GM23338 (cell line): ENCODE data around the gene GNG10. TPM values are rescaled to one million over a fixed set of nuclear protein-coding genes. Genes with fewer than 3 reads are reported as not detected.

Experiments used
- ATAC-seq: fragments of 200-7000 bp; cut with Tn5 transposase; 3 replicates; pipeline ENCODE4 v1.9.1; 2020
- DNase-seq: peaks from one replicate; pipeline ENCODE4 v3.0.0-alpha.2; 2015; ENCODE audit warnings: low spot score
- H2AFZ ChIP-seq: fragments of 200-600 bp; sonication (generic); 2 replicates; pipeline ENCODE4 v1.8.0; 2016; ENCODE audit warnings: antibody characterized with exemption, mild to moderate bottlenecking, moderate library complexity
- H3F3A ChIP-seq: fragments of 200-600 bp; sonication (generic); replicated peaks from 2 replicates; pipeline ENCODE4 v1.8.0; 2017; ENCODE audit warnings: antibody characterized with exemption, mixed run types, low read depth
- H3K27ac ChIP-seq: fragments of 200-600 bp; sonication (generic); 2 replicates; pipeline ENCODE4 v1.6.1; 2016; ENCODE audit warnings: low read depth
- H3K27me3 ChIP-seq: fragments of 200-600 bp; sonication (generic); 2 replicates; pipeline ENCODE4 v1.8.0; 2016; ENCODE audit warnings: mild to moderate bottlenecking, mixed run types, moderate library complexity; ENCODE audit not compliant: insufficient read depth
- H3K36me3 ChIP-seq: fragments of 200-600 bp; sonication (generic); 2 replicates; pipeline ENCODE4 v1.8.0; 2016; ENCODE audit warnings: mild to moderate bottlenecking; ENCODE audit not compliant: insufficient read depth
- H3K4me1 ChIP-seq: fragments of 200-600 bp; sonication (generic); 2 replicates; pipeline ENCODE4 v1.8.0; 2016; ENCODE audit warnings: mild to moderate bottlenecking, moderate library complexity; ENCODE audit not compliant: insufficient read depth
- H3K4me2 ChIP-seq: fragments of 200-600 bp; sonication (generic); 2 replicates; pipeline ENCODE4 v1.7.1; 2017; ENCODE audit warnings: mixed run types
- H3K4me3 ChIP-seq: fragments of 200-600 bp; sonication (generic); 2 replicates; pipeline ENCODE4 v1.6.1; 2016; ENCODE audit warnings: mixed run types
- H3K79me2 ChIP-seq: fragments of 200-600 bp; sonication (generic); replicated peaks from 2 replicates; pipeline ENCODE4 v1.8.0; 2017; ENCODE audit warnings: mild to moderate bottlenecking; ENCODE audit not compliant: insufficient read depth
- H3K9me2 ChIP-seq: fragments of 200-600 bp; sonication (generic); 2 replicates; pipeline ENCODE4 v1.8.0; 2017; ENCODE audit not compliant: insufficient read depth
- H4K20me1 ChIP-seq: fragments of 200-600 bp; sonication (generic); replicated peaks from 2 replicates; pipeline ENCODE4 v1.8.0; 2017; ENCODE audit warnings: mild to moderate bottlenecking; ENCODE audit not compliant: insufficient read depth
- H3K27ac Mint-ChIP-seq: 2 replicates; pipeline ENCODE4 v1.8.0; 2020; ENCODE audit warnings: inconsistent platforms, mild to moderate bottlenecking, moderate library complexity, mixed read lengths
- H3K27me3 Mint-ChIP-seq: 3 replicates; pipeline ENCODE4 v1.8.0; 2022; ENCODE audit warnings: low read depth, mild to moderate bottlenecking, moderate library complexity, mixed read lengths, inconsistent platforms; ENCODE audit not compliant: insufficient read depth, poor library complexity
- H3K36me3 Mint-ChIP-seq: 3 replicates; pipeline ENCODE4 v1.8.0; 2021; ENCODE audit warnings: low read depth, mild to moderate bottlenecking, inconsistent platforms, moderate library complexity, mixed read lengths
- H3K4me1 Mint-ChIP-seq: 3 replicates; pipeline ENCODE4 v1.8.0; 2020; ENCODE audit warnings: mild to moderate bottlenecking, inconsistent platforms, mixed read lengths
- H3K4me3 Mint-ChIP-seq: 3 replicates; pipeline ENCODE4 v1.8.0; 2021; ENCODE audit warnings: moderate library complexity, mild to moderate bottlenecking, inconsistent platforms, mixed read lengths
- H3K9me3 Mint-ChIP-seq: 3 replicates; pipeline ENCODE4 v1.8.0; 2020; ENCODE audit warnings: moderate library complexity, mild to moderate bottlenecking, inconsistent platforms, mixed read lengths
- ETS1 ChIP-seq: IDR thresholded peaks from 2 replicates; pipeline ENCODE4 v1.6.1; 2016; ENCODE audit warnings: antibody characterized with exemption
- STAT1 ChIP-seq: IDR thresholded peaks from one replicate; pipeline ENCODE4 v1.6.1; 2016; ENCODE audit warnings: antibody characterized with exemption; ENCODE audit not compliant: unreplicated experiment
- ZNF462 ChIP-seq: fragments of 250-450 bp; sonication (Bioruptor Pico); IDR thresholded peaks from 2 replicates; pipeline ENCODE4 v1.5.0; 2020; ENCODE audit warnings: mild to moderate bottlenecking, moderate library complexity
- polyA plus RNA-seq: library from polyadenylated mRNA; unstranded; fragments of >200 nt; fragmentation: Nextera tagmentation; extraction: Ambion mirVana; gene quantifications from 2 replicates; pipeline ENCODE4 v1.2.1, GENCODE V29; 2016
- total RNA-seq: library from RNA; depleted of rRNA; stranded (reverse); fragments of >200 nt; shearing (Covaris generic); gene quantifications from 2 replicates; pipeline ENCODE4 v1.2.3, GENCODE V29; 2014

GNG10 gene
- total and polyA plus RNA-seq, 2 experiments from 2014 or later = 49.9 to 61.2 TPM

GRCh38 chr9:111630182-111630963, 31.0 kb upstream of the GNG10 start (continued):
- no peak for TF ChIP-seq ZNF462 (CRISPR knock-in tag)

- Mint-ChIP-seq H3K27ac (peak overlapping the region; percentile 76), H3K36me3 (no peaks in the 10 kb centered on the region), H3K4me1 (peaks cover 30% of the 10 kb centered on the region), H3K4me3 (peak overlapping the region; percentile 95), H3K9me3 (no peaks in the 10 kb centered on the region), H3K27me3 (peaks cover 4% of the 10 kb centered on the region)
- H3K27ac ChIP-seq = 0 out of 2 replicates have a peak overlapping the region, but pooled peaks have one; percentile 79
- DNase-seq (no peak), ATAC-seq (peak; percentile 94; the same call in 1 of the 3 replicates)
- H4K20me1 ChIP-seq = peaks cover 13% of the 10 kb centered on the region; the same call in 1 of the 2 replicates
- H2AFZ ChIP-seq = peak overlapping the region; percentile 96
- H3K9me2 ChIP-seq = no peaks in the 10 kb centered on the region
- H3K36me3 ChIP-seq = no peaks in the 10 kb centered on the region
- no peaks in the 10 kb centered on the region for H3K27me3 ChIP-seq
- H3F3A ChIP-seq = no peaks in the 10 kb centered on the region
- H3K4me3 ChIP-seq = peak overlapping the region; percentile 78
- H3K4me1 ChIP-seq = peaks cover 8% of the 10 kb centered on the region
- peaks cover 44% of the 10 kb centered on the region for H3K79me2 ChIP-seq
- TF ChIP-seq STAT1 (no peak), ETS1 (0 out of 2 replicates have a peak, but pooled peaks have one; percentile 76)
- H3K4me2 ChIP-seq = peak overlapping the region; percentile 83
Measured at GRCh38 chr9:111630964-111631213, 30.5 kb upstream of the GNG10 start.
